Transverse colon (tissue), 4 donors: ENCODE results near the gene MFRP. TPM values are rescaled to one million over a fixed set of nuclear protein-coding genes. Genes with fewer than 3 reads are reported as not detected.

ENCODE experiments used
- DNase-seq: peaks from one replicate; pipeline ENCODE4 v3.0.0-alpha.2; 2019
- H3K27ac ChIP-seq, 4 donors: fragments of 200-600 bp; sonication (generic); 2 replicates each; pipeline ENCODE4 v1.5.1; 2016 to 2018; ENCODE audit warnings: inconsistent platforms in 4 of 4
- H3K27me3 ChIP-seq: fragments of 200-600 bp; sonication (generic); 2 replicates; pipeline ENCODE4 v1.5.1; 2017; ENCODE audit warnings: inconsistent platforms
- H3K36me3 ChIP-seq, 4 donors: fragments of 200-600 bp; sonication (generic); 2 replicates each; pipeline ENCODE4 v1.5.1; 2017 to 2019; ENCODE audit warnings: inconsistent platforms in 4 of 4
- H3K4me1 ChIP-seq, 4 donors: fragments of 200-600 bp; sonication (generic); 2 replicates each; pipeline ENCODE4 v1.5.1; 2017 to 2020; ENCODE audit warnings: inconsistent platforms in 4 of 4
- H3K4me3 ChIP-seq, 4 donors: fragments of 200-600 bp; sonication (generic); 1 replicate in 1 of 4; 2 replicates in 3 of 4; pipeline versions ENCODE4 v1.5.1 to v1.6.1; 2017 to 2019; ENCODE audit warnings: inconsistent platforms in 4 of 4
- H3K9me3 ChIP-seq, 2 donors: fragments of 200-600 bp; sonication (generic); 2 replicates each; pipeline ENCODE4 v1.5.1; 2017 to 2019; ENCODE audit warnings: inconsistent platforms in 2 of 2
- CTCF ChIP-seq, 5 experiments: fragments of 200-600 bp in 3 of 5; fragments of 450-650 bp in 2 of 5; sonication (generic) in 3 of 5; IDR thresholded peaks; 1 replicate in 2 of 5; 2 replicates in 3 of 5; pipeline ENCODE4 v1.5.1; 2016 to 2017; ENCODE audit warnings: antibody characterized with exemption in 5 of 5, inconsistent platforms in 3 of 5, mild to moderate bottlenecking in 2 of 5, moderate library complexity in 1 of 5
- EP300 ChIP-seq: sonication (generic); formaldehyde crosslinking; IDR thresholded peaks from one replicate; pipeline ENCODE4 v1.6.1; 2017; ENCODE audit warnings: antibody characterized with exemption, low read depth
- POLR2A ChIP-seq: fragments of 450-650 bp; IDR thresholded peaks from one replicate; pipeline ENCODE4 v1.6.1; 2016; ENCODE audit warnings: antibody characterized with exemption, mild to moderate bottlenecking, moderate library complexity
- POLR2AphosphoS5 ChIP-seq, 3 donors: sonication (generic); formaldehyde crosslinking; IDR thresholded peaks; one replicate each; pipeline ENCODE4 v1.6.1; 2016; ENCODE audit warnings: antibody characterized with exemption in 3 of 3
- WGBS, 2 donors: methylation state at CpG; one replicate each; pipeline ENCODE4 v1.1.5; 2018; ENCODE audit warnings: low coverage in 1 of 2; 5-methylcytosine and 5-hydroxymethylcytosine counted together
- in situ Hi-C, 4 donors: fragments of 200-750 bp; cut with MboI; loops; one replicate each; pipeline versions ENCODE4 v1.15.0 to v1.15.1; 2017; ENCODE audit warnings: low sequenced_read_pairs in 3 of 4, low pct_ligation_motif_present in 1 of 4, low pct_unique_long_range_greater_than_20kb in 1 of 4
- intact Hi-C: fragments of 100-400 bp; cut with DNase I; formaldehyde crosslinking; loops from one replicate; pipeline ENCODE4 v1.15.1; 2023; ENCODE audit warnings: low total_unique reads
- total RNA-seq, 4 donors: library from RNA; depleted of rRNA; stranded (reverse); fragments of >200 nt; gene quantifications; one replicate each; pipeline ENCODE4 v1.1.0, GENCODE V29; 2016

MFRP gene
- total RNA-seq, 4 donors from 2014 or later, result 0.32 TPM; not detected in 3

- Histone ChIP-seq H3K4me1 (peaks cover 11 to 43% (median 28%) of the 10 kb centered on the region in 4 donors), H3K27me3 (no peaks in the 10 kb centered on the region), H3K27ac (peak overlapping the region in 2 of 4 donors; percentile 61 to 66), H3K36me3 (no peaks in the 10 kb centered on the region), H3K9me3 (no peaks in the 10 kb centered on the region), H3K4me3 (no peak overlapping the region)
- DNase-seq, result peak; percentile 84
- intact Hi-C loops, result no loop called here
- no peak for TF ChIP-seq POLR2AphosphoS5 (IDR thresholded peaks at IDR 0.05)
- TF ChIP-seq POLR2A, result no peak
- TF ChIP-seq EP300, result no peak
- TF ChIP-seq CTCF (IDR thresholded peaks at IDR 0.05), result peak; percentile 81 to 94 (median 92)
- in situ Hi-C loops, result no loop called here
- 40 to 54% methylated on average over 2 to 5 of the region's 5 CpGs for WGBS, 2 donors
These were observed 27.6 kb upstream of the MFRP start for GRCh38 chr11:119373921-119374631.

- TF ChIP-seq EP300 (no peak), POLR2A (no peak)
- in situ Hi-C loops, result no loop called here
- WGBS, 2 donors, result 75% methylated on average over 23 of the region's 23 CpGs; no CpG with 5 or more reads in 1 of the 2 donors
- intact Hi-C loops, result no loop called here
- Histone ChIP-seq H3K4me1 (peaks cover 19 to 51% (median 36%) of the 10 kb centered on the region in 4 donors), H3K27ac (no peak overlapping the region), H3K4me3 (no peak overlapping the region), H3K36me3 (no peaks in the 10 kb centered on the region), H3K9me3 (no peaks in the 10 kb centered on the region), H3K27me3 (no peaks in the 10 kb centered on the region)
- DNase-seq, result no peak
These were observed 26.8 kb upstream of the MFRP start for GRCh38 chr11:119373059-119373920.

- Histone ChIP-seq H3K27ac (no peak overlapping the region), H3K36me3 (no peaks in the 10 kb centered on the region), H3K9me3 (no peaks in the 10 kb centered on the region), H3K27me3 (no peaks in the 10 kb centered on the region), H3K4me1 (peaks cover 27 to 59% (median 44%) of the 10 kb centered on the region in 4 donors), H3K4me3 (no peak overlapping the region)
- WGBS, 2 donors, result 88% methylated on average over 16 of the region's 26 CpGs; no CpG with 5 or more reads in 1 of the 2 donors
- in situ Hi-C loops (no loop called here), intact Hi-C loops (no loop called here)
- TF ChIP-seq CTCF (IDR thresholded peaks at IDR 0.05) (no peak), POLR2A (no peak), EP300 (no peak), POLR2AphosphoS5 (IDR thresholded peaks at IDR 0.05) (no peak)
- no peak for DNase-seq
These were observed 26.0 kb upstream of the MFRP start for GRCh38 chr11:119372260-119373058.

DNA sequence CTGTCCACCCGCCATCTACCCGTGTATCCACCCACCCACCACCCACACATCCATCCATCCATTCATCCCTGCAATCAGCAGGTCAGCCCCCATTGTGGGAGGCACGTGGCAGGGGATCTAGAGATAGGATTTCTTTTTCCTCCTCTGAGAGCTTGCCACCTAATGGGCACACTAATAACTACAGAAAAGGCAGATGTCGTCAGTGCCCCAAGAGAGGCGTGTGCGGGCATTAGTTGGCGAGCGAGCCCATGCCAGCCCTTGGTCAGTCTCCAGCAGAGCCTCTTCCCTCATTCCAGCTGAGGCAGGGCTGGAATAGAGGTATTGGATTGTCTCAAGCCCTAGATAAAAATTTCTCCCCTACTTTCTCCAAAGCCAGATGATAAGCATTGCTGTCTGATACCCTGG lies 25.3 kb upstream of the MFRP start:
- Histone ChIP-seq H3K27me3 (no peaks in the 10 kb centered on the region), H3K4me1 (peaks cover 34 to 65% (median 51%) of the 10 kb centered on the region in 4 donors), H3K36me3 (no peaks in the 10 kb centered on the region), H3K27ac (no peak overlapping the region), H3K9me3 (no peaks in the 10 kb centered on the region), H3K4me3 (no peak overlapping the region)
- WGBS, 2 donors, result 67% methylated on average over 8 of the region's 8 CpGs; no CpG with 5 or more reads in 1 of the 2 donors
- no peak for TF ChIP-seq POLR2A
- TF ChIP-seq CTCF (IDR thresholded peaks at IDR 0.05), result peak in 1 of 5 experiments; percentile 23
- DNase-seq, result no peak
- in situ Hi-C loops (no loop called here), intact Hi-C loops (no loop called here)
